Subcutaneous abdominal adipose tissue (tissue), 5 donors: ENCODE data around the gene GRSF1.

Experiments used
- H3K27ac ChIP-seq: one replicate; pipeline ENCODE4 v1.7.0; 2013; ENCODE audit warnings: low read depth, mild to moderate bottlenecking, inconsistent platforms, low read length, moderate library complexity
- H3K27me3 ChIP-seq, 5 donors: one replicate each; pipeline ENCODE4 v1.7.0; 2013; ENCODE audit warnings: low read length in 5 of 5, inconsistent platforms in 1 of 5; ENCODE audit not compliant: control insufficient read depth in 5 of 5, insufficient read depth in 4 of 5
- H3K36me3 ChIP-seq, 5 donors: one replicate each; pipeline ENCODE4 v1.7.0; 2013; ENCODE audit warnings: low read length in 5 of 5; ENCODE audit not compliant: control insufficient read depth in 5 of 5, insufficient read depth in 5 of 5
- H3K4me1 ChIP-seq, 5 donors: one replicate each; pipeline ENCODE4 v1.7.0; 2013; ENCODE audit warnings: low read length in 5 of 5, mild to moderate bottlenecking in 3 of 5, moderate library complexity in 1 of 5; ENCODE audit not compliant: control insufficient read depth in 5 of 5, insufficient read depth in 5 of 5
- H3K4me3 ChIP-seq, 5 donors: one replicate each; pipeline ENCODE4 v1.7.0; 2013; ENCODE audit warnings: low read length in 5 of 5, low read depth in 1 of 5
- H3K9ac ChIP-seq, 5 donors: one replicate each; pipeline ENCODE4 v1.7.0; 2013; ENCODE audit warnings: low read length in 5 of 5, mild to moderate bottlenecking in 4 of 5, moderate library complexity in 3 of 5
- H3K9me3 ChIP-seq, 5 donors: one replicate each; pipeline ENCODE4 v1.7.0; 2013; ENCODE audit warnings: low read length in 5 of 5; ENCODE audit not compliant: control insufficient read depth in 5 of 5
- donor health status: healthy.
- donor health status: healthy.
- donor health status: healthy.
- donor health status: healthy.
- donor health status: healthy.

GRSF1 gene

GRCh38 chr4:70838204-70838603 lies 1.5 kb downstream of the GRSF1 start:
- Histone ChIP-seq H3K27ac (peak overlapping the region; percentile 81), H3K4me3 (peak overlapping the region; percentile 77 to 89 (median 87))

GRCh38 chr4:70836081-70836480 lies 3.6 kb downstream of the GRSF1 start:
- no peaks in the 10 kb centered on the region for H3K27me3 ChIP-seq
- H3K9me3 ChIP-seq = no peaks in the 10 kb centered on the region
- no peak overlapping the region for H3K9ac ChIP-seq
- H3K4me3 ChIP-seq = no peak overlapping the region
- peaks cover 15 to 32% (median 24%) of the 10 kb centered on the region in 5 donors for H3K36me3 ChIP-seq
- H3K4me1 ChIP-seq = peaks cover 3 to 22% (median 20%) of the 10 kb centered on the region in 5 donors
- no peak overlapping the region for H3K27ac ChIP-seq

More at GRCh38 chr4:70838204-70838603, 1.5 kb downstream of the GRSF1 start:
- Histone ChIP-seq H3K27me3 (no peaks in the 10 kb centered on the region), H3K9me3 (no peaks in the 10 kb centered on the region), H3K9ac (peak overlapping the region; percentile 78 to 92 (median 89)), H3K36me3 (peaks cover 4 to 13% (median 9%) of the 10 kb centered on the region in 5 donors), H3K4me1 (peaks cover 3 to 22% (median 20%) of the 10 kb centered on the region in 5 donors)

GRCh38 chr4:70833675-70834074 lies 6.0 kb downstream of the GRSF1 start:
- H3K27me3 ChIP-seq = no peaks in the 10 kb centered on the region
- no peak overlapping the region for H3K4me3 ChIP-seq
- H3K9ac ChIP-seq = no peak overlapping the region
- no peak overlapping the region for H3K27ac ChIP-seq
- no peaks in the 10 kb centered on the region for H3K9me3 ChIP-seq
- peaks cover 3 to 20% (median 16%) of the 10 kb centered on the region in 5 donors for H3K4me1 ChIP-seq
- peaks cover 19 to 46% (median 39%) of the 10 kb centered on the region in 5 donors for H3K36me3 ChIP-seq

GRCh38 chr4:70831293-70831692 lies 8.4 kb downstream of the GRSF1 start:
- H3K4me1 ChIP-seq = peaks cover 0 to 2% (median 0%) of the 10 kb centered on the region in 5 donors
- H3K4me3 ChIP-seq = no peak overlapping the region
- H3K9me3 ChIP-seq = no peaks in the 10 kb centered on the region
- H3K27me3 ChIP-seq = no peaks in the 10 kb centered on the region
- H3K27ac ChIP-seq = no peak overlapping the region
- H3K36me3 ChIP-seq = peaks cover 26 to 65% (median 54%) of the 10 kb centered on the region in 5 donors
- H3K9ac ChIP-seq = no peak overlapping the region

- H3K4me3 ChIP-seq = no peak overlapping the region
- H3K27ac ChIP-seq = no peak overlapping the region
- no peaks in the 10 kb centered on the region for H3K4me1 ChIP-seq
- H3K27me3 ChIP-seq = no peaks in the 10 kb centered on the region
- no peaks in the 10 kb centered on the region for H3K9me3 ChIP-seq
- peaks cover 34 to 74% (median 61%) of the 10 kb centered on the region in 5 donors for H3K36me3 ChIP-seq
- H3K9ac ChIP-seq = no peak overlapping the region
Measured at GRCh38 chr4:70830054-70830453, 9.6 kb downstream of the GRSF1 start.

- Histone ChIP-seq H3K27me3 (no peaks in the 10 kb centered on the region), H3K27ac (no peak overlapping the region), H3K9ac (no peak overlapping the region), H3K4me3 (no peak overlapping the region), H3K9me3 (no peaks in the 10 kb centered on the region), H3K36me3 (peaks cover 34 to 76% (median 64%) of the 10 kb centered on the region in 5 donors), H3K4me1 (no peaks in the 10 kb centered on the region)
Measured at GRCh38 chr4:70829492-70829891, 10.2 kb downstream of the GRSF1 start.

- Histone ChIP-seq H3K4me3 (no peak overlapping the region), H3K4me1 (no peaks in the 10 kb centered on the region), H3K9ac (no peak overlapping the region), H3K27me3 (no peaks in the 10 kb centered on the region), H3K9me3 (no peaks in the 10 kb centered on the region), H3K27ac (no peak overlapping the region), H3K36me3 (peaks cover 31 to 80% (median 66%) of the 10 kb centered on the region in 5 donors)
Measured at GRCh38 chr4:70829015-70829414, 10.7 kb downstream of the GRSF1 start.

GRCh38 chr4:70818921-70819320 lies 20.8 kb downstream of the GRSF1 start:
- H3K27me3 ChIP-seq = no peaks in the 10 kb centered on the region
- H3K27ac ChIP-seq = no peak overlapping the region
- H3K4me1 ChIP-seq = no peaks in the 10 kb centered on the region
- no peak overlapping the region for H3K9ac ChIP-seq
- H3K4me3 ChIP-seq = no peak overlapping the region
- H3K36me3 ChIP-seq = peaks cover 27 to 51% (median 44%) of the 10 kb centered on the region in 5 donors
- H3K9me3 ChIP-seq = no peaks in the 10 kb centered on the region

GRCh38 chr4:70818173-70818855 lies 21.4 kb downstream of the GRSF1 start:
- Histone ChIP-seq H3K4me1 (no peaks in the 10 kb centered on the region), H3K4me3 (no peak overlapping the region), H3K36me3 (peaks cover 27 to 46% (median 41%) of the 10 kb centered on the region in 5 donors), H3K27me3 (no peaks in the 10 kb centered on the region), H3K9ac (no peak overlapping the region), H3K27ac (no peak overlapping the region), H3K9me3 (no peaks in the 10 kb centered on the region)

- Histone ChIP-seq H3K36me3 (peaks cover 27 to 35% (median 32%) of the 10 kb centered on the region in 5 donors), H3K27ac (no peak overlapping the region)
Measured at GRCh38 chr4:70816894-70817293, 22.8 kb downstream of the GRSF1 start.

More at GRCh38 chr4:70816894-70817293, 22.8 kb downstream of the GRSF1 start:
- no peaks in the 10 kb centered on the region for H3K27me3 ChIP-seq
- no peak overlapping the region for H3K4me3 ChIP-seq
- no peaks in the 10 kb centered on the region for H3K9me3 ChIP-seq
- no peaks in the 10 kb centered on the region for H3K4me1 ChIP-seq
- H3K9ac ChIP-seq = no peak overlapping the region
